ENCODE results near the gene COX20.
"Not testable (repeated sequence)": the region's sequence is repeated elsewhere in the genome, so short reads cannot be mapped to it uniquely, and the experiment has no call there.

The COX20 gene

GRCh38 chr1:244833260-244833659 is 2.2 kb upstream of the COX20 start:
- H3K9me3 ChIP-seq (ENCODE audit: control insufficient read depth, low read length); H3K27me3 ChIP-seq (ENCODE audit: control insufficient read depth, insufficient read depth, low read length); H3K4me3 ChIP-seq (ENCODE audit: low read length); H3K4me1 ChIP-seq (ENCODE audit: control insufficient read depth, insufficient read depth, low read length); H3K36me3 ChIP-seq (ENCODE audit: control insufficient read depth, insufficient read depth, low read length): not testable (repeated sequence)
- H3K9ac ChIP-seq (ENCODE audit: low read length): peak overlapping the region; percentile 95

GRCh38 chr1:244833734-244834542 is 1.5 kb upstream of the COX20 start:
- Histone ChIP-seq H3K9ac (ENCODE audit: low read length) (peak overlapping the region; percentile 95), H3K36me3 (ENCODE audit: control insufficient read depth, insufficient read depth, low read length) (no peaks in the 10 kb centered on the region), H3K4me3 (ENCODE audit: low read length) (peak overlapping the region; percentile 76), H3K4me1 (ENCODE audit: control insufficient read depth, insufficient read depth, low read length) (peaks cover 6% of the 10 kb centered on the region), H3K27me3 (ENCODE audit: control insufficient read depth, insufficient read depth, low read length) (no peaks in the 10 kb centered on the region), H3K9me3 (ENCODE audit: control insufficient read depth, low read length) (no peaks in the 10 kb centered on the region)

GRCh38 chr1:244834543-244835275 is 749 bp upstream of the COX20 start:
- Histone ChIP-seq H3K4me3 (ENCODE audit: low read length) (peak overlapping the region; percentile 76), H3K4me1 (ENCODE audit: control insufficient read depth, insufficient read depth, low read length) (peaks cover 6% of the 10 kb centered on the region), H3K9ac (ENCODE audit: low read length) (peak overlapping the region; percentile 95), H3K36me3 (ENCODE audit: control insufficient read depth, insufficient read depth, low read length) (no peaks in the 10 kb centered on the region), H3K9me3 (ENCODE audit: control insufficient read depth, low read length) (no peaks in the 10 kb centered on the region), H3K27me3 (ENCODE audit: control insufficient read depth, insufficient read depth, low read length) (no peaks in the 10 kb centered on the region)

- Histone ChIP-seq H3K4me1 (ENCODE audit: control insufficient read depth, insufficient read depth, low read length) (peaks cover 16% of the 10 kb centered on the region), H3K27me3 (ENCODE audit: control insufficient read depth, insufficient read depth, low read length) (no peaks in the 10 kb centered on the region), H3K9ac (ENCODE audit: low read length) (peak overlapping the region; percentile 95), H3K4me3 (ENCODE audit: low read length) (peak overlapping the region; percentile 78), H3K36me3 (ENCODE audit: control insufficient read depth, insufficient read depth, low read length) (no peaks in the 10 kb centered on the region), H3K9me3 (ENCODE audit: control insufficient read depth, low read length) (no peaks in the 10 kb centered on the region)
These were observed 670 bp downstream of the COX20 start for GRCh38 chr1:244836135-244836521.

GRCh38 chr1:244836584-244836983 is 1.1 kb downstream of the COX20 start:
- H3K4me1 ChIP-seq (ENCODE audit: control insufficient read depth, insufficient read depth, low read length): peaks cover 21% of the 10 kb centered on the region
- H3K36me3 ChIP-seq (ENCODE audit: control insufficient read depth, insufficient read depth, low read length): no peaks in the 10 kb centered on the region
- peak overlapping the region; percentile 95 for H3K9ac ChIP-seq (ENCODE audit: low read length)
- peak overlapping the region; percentile 78 for H3K4me3 ChIP-seq (ENCODE audit: low read length)
- no peaks in the 10 kb centered on the region for H3K27me3 ChIP-seq (ENCODE audit: control insufficient read depth, insufficient read depth, low read length)
- no peaks in the 10 kb centered on the region for H3K9me3 ChIP-seq (ENCODE audit: control insufficient read depth, low read length)

GRCh38 chr1:244837597-244838258 is 2.3 kb downstream of the COX20 start:
- no peak overlapping the region for H3K9ac ChIP-seq (ENCODE audit: low read length)
- H3K4me3 ChIP-seq (ENCODE audit: low read length): no peak overlapping the region
- no peaks in the 10 kb centered on the region for H3K36me3 ChIP-seq (ENCODE audit: control insufficient read depth, insufficient read depth, low read length)
- no peaks in the 10 kb centered on the region for H3K27me3 ChIP-seq (ENCODE audit: control insufficient read depth, insufficient read depth, low read length)
- no peaks in the 10 kb centered on the region for H3K9me3 ChIP-seq (ENCODE audit: control insufficient read depth, low read length)
- peaks cover 28% of the 10 kb centered on the region for H3K4me1 ChIP-seq (ENCODE audit: control insufficient read depth, insufficient read depth, low read length)

- H3K9ac ChIP-seq (ENCODE audit: low read length): no peak overlapping the region
- H3K36me3 ChIP-seq (ENCODE audit: control insufficient read depth, insufficient read depth, low read length): no peaks in the 10 kb centered on the region
- no peaks in the 10 kb centered on the region for H3K27me3 ChIP-seq (ENCODE audit: control insufficient read depth, insufficient read depth, low read length)
- no peak overlapping the region for H3K4me3 ChIP-seq (ENCODE audit: low read length)
- peaks cover 28% of the 10 kb centered on the region for H3K4me1 ChIP-seq (ENCODE audit: control insufficient read depth, insufficient read depth, low read length)
- no peaks in the 10 kb centered on the region for H3K9me3 ChIP-seq (ENCODE audit: control insufficient read depth, low read length)
These were observed 4.2 kb downstream of the COX20 start for GRCh38 chr1:244839656-244840055.

- H3K36me3 ChIP-seq (ENCODE audit: control insufficient read depth, insufficient read depth, low read length): no peaks in the 10 kb centered on the region
- H3K4me3 ChIP-seq (ENCODE audit: low read length): no peak overlapping the region
- no peaks in the 10 kb centered on the region for H3K27me3 ChIP-seq (ENCODE audit: control insufficient read depth, insufficient read depth, low read length)
These were observed 4.8 kb downstream of the COX20 start for GRCh38 chr1:244840219-244840794.

GRCh38 chr1:244841273-244841927 is 5.9 kb downstream of the COX20 start:
- Histone ChIP-seq H3K27me3 (ENCODE audit: control insufficient read depth, insufficient read depth, low read length) (no peaks in the 10 kb centered on the region), H3K9me3 (ENCODE audit: control insufficient read depth, low read length) (no peaks in the 10 kb centered on the region), H3K4me1 (ENCODE audit: control insufficient read depth, insufficient read depth, low read length) (peaks cover 28% of the 10 kb centered on the region), H3K4me3 (ENCODE audit: low read length) (no peak overlapping the region), H3K9ac (ENCODE audit: low read length) (no peak overlapping the region), H3K36me3 (ENCODE audit: control insufficient read depth, insufficient read depth, low read length) (no peaks in the 10 kb centered on the region)

More at GRCh38 chr1:244840219-244840794, 4.8 kb downstream of the COX20 start:
- Histone ChIP-seq H3K9me3 (ENCODE audit: control insufficient read depth, low read length) (no peaks in the 10 kb centered on the region), H3K4me1 (ENCODE audit: control insufficient read depth, insufficient read depth, low read length) (peaks cover 28% of the 10 kb centered on the region), H3K9ac (ENCODE audit: low read length) (no peak overlapping the region)

GRCh38 chr1:244843148-244843978 is 7.9 kb downstream of the COX20 start:
- Histone ChIP-seq H3K9ac (ENCODE audit: low read length) (no peak overlapping the region), H3K4me3 (ENCODE audit: low read length) (no peak overlapping the region), H3K36me3 (ENCODE audit: control insufficient read depth, insufficient read depth, low read length) (no peaks in the 10 kb centered on the region), H3K4me1 (ENCODE audit: control insufficient read depth, insufficient read depth, low read length) (peaks cover 23% of the 10 kb centered on the region), H3K9me3 (ENCODE audit: control insufficient read depth, low read length) (no peaks in the 10 kb centered on the region), H3K27me3 (ENCODE audit: control insufficient read depth, insufficient read depth, low read length) (no peaks in the 10 kb centered on the region)

All from mucosa of stomach (tissue), 1 donor.